Measurements from ENCODE around the gene TBC1D5.

TBC1D5 gene

GRCh38 chr3:17122758-17123157 lies 619.7 kb downstream of the TBC1D5 start:
- Histone ChIP-seq H3K36me3 (ENCODE audit: insufficient read depth, low read length) (no peaks in the 10 kb centered on the region), H3K27ac (no peak overlapping the region), H3K9me3 (ENCODE audit: low read depth, low read length) (no peaks in the 10 kb centered on the region), H3K9ac (ENCODE audit: insufficient read length) (no peak overlapping the region), H3K4me3 (no peak overlapping the region)
- no peak for DNase-seq (ENCODE audit: low read depth, low spot score)
- TF ChIP-seq FOXP2 (optimal IDR thresholded peaks at IDR 0.05; ENCODE audit: control extremely low read depth, extremely low read length, insufficient read depth) (no peak), POLR2AphosphoS5 (IDR thresholded peaks at IDR 0.05; ENCODE audit: borderline replicate concordance, low read depth, low read length) (no peak), EZH2 (IDR thresholded peaks at IDR 0.05) (no peak)

GRCh38 chr3:17121336-17121735 lies 621.1 kb downstream of the TBC1D5 start:
- no peaks in the 10 kb centered on the region for H3K36me3 ChIP-seq (ENCODE audit: insufficient read depth, low read length)
- TF ChIP-seq FOXP2 (optimal IDR thresholded peaks at IDR 0.05; ENCODE audit: control extremely low read depth, extremely low read length, insufficient read depth), result no peak
- TF ChIP-seq EZH2 (IDR thresholded peaks at IDR 0.05), result no peak
- no peak for TF ChIP-seq POLR2AphosphoS5 (IDR thresholded peaks at IDR 0.05; ENCODE audit: borderline replicate concordance, low read depth, low read length)
- no peaks in the 10 kb centered on the region for H3K9me3 ChIP-seq (ENCODE audit: low read depth, low read length)
- H3K27ac ChIP-seq, result no peak overlapping the region
- no peak overlapping the region for H3K9ac ChIP-seq (ENCODE audit: insufficient read length)
- no peak overlapping the region for H3K4me3 ChIP-seq
- DNase-seq (ENCODE audit: low read depth, low spot score), result no peak

- H3K36me3 ChIP-seq (ENCODE audit: insufficient read depth, low read length), result no peaks in the 10 kb centered on the region
- H3K9ac ChIP-seq (ENCODE audit: insufficient read length), result no peak overlapping the region
- no peak overlapping the region for H3K27ac ChIP-seq
- DNase-seq (ENCODE audit: low read depth, low spot score), result no peak
- H3K4me3 ChIP-seq, result no peak overlapping the region
- TF ChIP-seq FOXP2 (optimal IDR thresholded peaks at IDR 0.05; ENCODE audit: control extremely low read depth, extremely low read length, insufficient read depth) (no peak), EZH2 (IDR thresholded peaks at IDR 0.05) (no peak), POLR2AphosphoS5 (IDR thresholded peaks at IDR 0.05; ENCODE audit: borderline replicate concordance, low read depth, low read length) (no peak)
- no peaks in the 10 kb centered on the region for H3K9me3 ChIP-seq (ENCODE audit: low read depth, low read length)
These were observed 622.3 kb downstream of the TBC1D5 start for GRCh38 chr3:17120115-17120514.

DNA sequence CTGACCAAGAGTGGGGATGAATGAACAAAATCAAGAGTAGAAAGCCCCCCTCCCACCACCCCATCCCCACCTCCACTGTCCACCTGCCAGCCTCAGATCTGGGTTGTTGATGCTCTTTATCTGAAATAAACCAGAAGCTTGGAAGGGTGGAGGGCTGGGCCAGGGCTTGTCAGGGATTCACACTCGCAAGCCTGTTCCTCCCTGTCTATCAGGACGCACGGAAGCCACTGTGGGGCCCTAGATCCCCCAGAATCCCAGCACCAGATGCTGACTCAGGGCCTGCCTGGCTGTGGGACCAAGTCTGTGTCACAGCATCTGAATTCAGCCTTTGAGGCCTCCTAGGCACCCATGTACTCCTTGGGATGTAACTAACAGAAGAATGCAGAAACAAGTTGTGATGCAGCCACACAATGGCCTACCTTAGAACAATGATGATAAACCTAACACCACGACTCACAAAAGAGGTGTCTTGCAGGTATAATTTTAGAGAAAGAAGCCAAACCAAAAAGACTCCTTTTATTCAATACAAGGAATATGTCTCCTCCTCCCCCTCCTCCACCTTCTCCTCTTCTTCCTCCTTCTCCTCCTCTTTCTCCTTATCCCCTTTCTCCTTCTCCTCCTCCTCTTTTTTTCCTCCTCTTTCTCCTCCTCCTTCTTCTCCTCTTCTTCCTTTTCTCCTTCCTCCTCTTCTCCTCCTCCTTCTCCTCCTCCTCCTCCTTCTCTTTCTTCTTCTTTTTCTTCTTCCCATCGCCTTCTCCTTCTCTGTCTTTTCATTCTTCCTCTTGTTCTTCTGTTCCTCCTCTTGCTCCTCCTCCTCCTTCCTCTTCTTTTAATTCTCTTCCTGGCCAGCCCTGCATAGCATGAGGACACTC lies 623.0 kb downstream of the TBC1D5 start:
- Histone ChIP-seq H3K27ac (no peak overlapping the region), H3K9ac (ENCODE audit: insufficient read length) (no peak overlapping the region), H3K4me3 (no peak overlapping the region), H3K36me3 (ENCODE audit: insufficient read depth, low read length) (no peaks in the 10 kb centered on the region), H3K9me3 (ENCODE audit: low read depth, low read length) (no peaks in the 10 kb centered on the region)
- no peak for TF ChIP-seq EZH2 (IDR thresholded peaks at IDR 0.05)
- TF ChIP-seq POLR2AphosphoS5 (IDR thresholded peaks at IDR 0.05; ENCODE audit: borderline replicate concordance, low read depth, low read length), result no peak
- no peak for TF ChIP-seq FOXP2 (optimal IDR thresholded peaks at IDR 0.05; ENCODE audit: control extremely low read depth, extremely low read length, insufficient read depth)
- DNase-seq (ENCODE audit: low read depth, low spot score), result no peak

DNA sequence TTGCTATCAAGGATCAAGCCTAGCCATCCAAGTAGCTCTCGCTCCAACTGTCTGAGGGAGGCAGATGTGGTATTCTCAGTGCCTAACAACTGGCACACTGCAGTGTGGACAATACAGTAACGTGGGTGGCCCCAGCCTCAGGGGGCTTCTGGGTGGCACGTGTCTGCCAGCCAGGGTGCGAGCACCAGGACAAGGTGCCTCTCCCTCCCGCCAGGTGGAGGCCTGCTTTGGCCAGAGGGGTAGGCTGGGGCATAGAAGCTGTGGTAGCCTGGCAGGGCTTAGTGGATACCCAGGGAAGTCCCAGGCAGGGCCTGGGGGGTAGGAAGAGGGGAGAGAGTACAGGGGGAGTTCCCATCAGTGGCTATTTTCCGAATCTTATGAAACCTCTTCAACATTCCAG lies 623.7 kb downstream of the TBC1D5 start:
- H3K4me3 ChIP-seq, result no peak overlapping the region
- DNase-seq (ENCODE audit: low read depth, low spot score), result no peak
- H3K27ac ChIP-seq, result no peak overlapping the region
- H3K36me3 ChIP-seq (ENCODE audit: insufficient read depth, low read length), result no peaks in the 10 kb centered on the region
- TF ChIP-seq EZH2 (IDR thresholded peaks at IDR 0.05) (no peak), FOXP2 (optimal IDR thresholded peaks at IDR 0.05; ENCODE audit: control extremely low read depth, extremely low read length, insufficient read depth) (no peak), POLR2AphosphoS5 (IDR thresholded peaks at IDR 0.05; ENCODE audit: borderline replicate concordance, low read depth, low read length) (no peak)
- no peaks in the 10 kb centered on the region for H3K9me3 ChIP-seq (ENCODE audit: low read depth, low read length)
- H3K9ac ChIP-seq (ENCODE audit: insufficient read length), result no peak overlapping the region

DNA sequence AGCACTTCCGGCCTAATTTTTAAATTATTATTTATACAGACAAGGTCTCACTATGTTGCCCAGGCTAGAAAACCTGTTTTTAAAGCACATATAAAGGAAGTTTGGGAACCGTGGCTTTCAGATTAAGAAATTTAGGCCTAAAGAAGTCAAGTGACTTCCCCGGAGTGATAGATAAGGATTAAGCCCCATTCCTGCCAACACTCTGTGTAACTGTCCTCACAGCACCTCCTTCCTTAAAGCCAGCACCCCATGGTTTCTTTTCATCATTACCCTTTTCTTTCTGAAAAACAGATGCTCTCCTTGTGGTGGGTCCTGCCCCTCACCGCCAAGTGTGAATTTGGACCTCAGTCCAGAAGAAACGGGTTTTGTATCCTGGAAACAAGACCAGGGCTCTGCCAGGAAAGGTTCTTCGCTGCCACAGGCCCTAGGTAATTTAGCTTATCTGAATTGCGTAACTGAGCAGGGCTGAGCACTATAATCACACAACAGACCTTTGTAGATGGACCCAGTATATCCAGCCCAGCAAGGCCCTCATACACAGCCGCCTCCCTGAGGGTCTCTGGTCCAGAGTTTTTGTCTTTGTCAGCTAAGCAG lies 626.3 kb downstream of the TBC1D5 start:
- H3K4me3 ChIP-seq, result no peak overlapping the region
- no peaks in the 10 kb centered on the region for H3K36me3 ChIP-seq (ENCODE audit: insufficient read depth, low read length)
- TF ChIP-seq FOXP2 (optimal IDR thresholded peaks at IDR 0.05; ENCODE audit: control extremely low read depth, extremely low read length, insufficient read depth) (no peak), POLR2AphosphoS5 (IDR thresholded peaks at IDR 0.05; ENCODE audit: borderline replicate concordance, low read depth, low read length) (no peak), EZH2 (IDR thresholded peaks at IDR 0.05) (no peak)
- H3K9ac ChIP-seq (ENCODE audit: insufficient read length), result no peak overlapping the region
- no peaks in the 10 kb centered on the region for H3K9me3 ChIP-seq (ENCODE audit: low read depth, low read length)
- no peak for DNase-seq (ENCODE audit: low read depth, low spot score)
- no peak overlapping the region for H3K27ac ChIP-seq

DNA sequence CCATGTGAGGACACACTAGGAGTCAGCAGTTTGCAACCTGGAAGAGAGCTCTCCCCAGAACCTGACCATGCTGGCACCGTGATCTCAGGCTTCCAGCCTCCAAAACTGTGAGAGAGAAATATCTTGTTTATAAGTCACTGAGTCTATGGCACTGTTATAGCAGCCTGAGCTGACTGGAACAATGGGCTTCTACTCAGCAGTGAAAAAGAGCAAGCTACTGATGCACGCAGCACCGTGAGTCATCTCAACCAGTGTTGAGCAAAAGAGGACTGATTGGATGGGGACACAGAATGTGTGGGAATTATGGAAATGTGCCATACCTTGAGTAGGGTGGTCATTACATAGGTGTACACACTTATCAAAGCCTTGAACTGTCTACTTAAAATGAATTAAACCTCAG lies 627.2 kb downstream of the TBC1D5 start:
- H3K27ac ChIP-seq, result no peak overlapping the region
- no peak for DNase-seq (ENCODE audit: low read depth, low spot score)
- H3K36me3 ChIP-seq (ENCODE audit: insufficient read depth, low read length), result no peaks in the 10 kb centered on the region
- no peaks in the 10 kb centered on the region for H3K9me3 ChIP-seq (ENCODE audit: low read depth, low read length)
- TF ChIP-seq EZH2 (IDR thresholded peaks at IDR 0.05) (no peak), FOXP2 (optimal IDR thresholded peaks at IDR 0.05; ENCODE audit: control extremely low read depth, extremely low read length, insufficient read depth) (no peak), POLR2AphosphoS5 (IDR thresholded peaks at IDR 0.05; ENCODE audit: borderline replicate concordance, low read depth, low read length) (no peak)
- H3K9ac ChIP-seq (ENCODE audit: insufficient read length), result no peak overlapping the region
- no peak overlapping the region for H3K4me3 ChIP-seq

DNA sequence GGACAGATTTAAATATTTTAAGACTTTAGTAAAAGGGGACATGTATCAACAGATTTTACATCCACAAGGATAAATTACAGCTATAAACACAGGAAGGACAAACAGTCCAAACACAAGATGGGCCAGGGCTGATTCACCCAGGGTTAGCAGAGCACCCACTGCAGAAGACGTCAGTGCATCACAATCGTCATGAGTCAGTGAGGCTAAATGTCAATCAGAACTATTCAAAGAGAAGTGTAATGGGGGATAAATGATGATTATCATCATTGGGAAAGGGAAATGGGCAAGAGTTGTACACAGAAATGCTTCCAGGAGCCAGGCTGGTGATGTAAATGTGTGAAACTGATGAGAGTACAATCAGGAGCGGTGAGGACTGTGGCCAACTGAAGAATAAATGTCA lies 630.8 kb downstream of the TBC1D5 start:
- no peak for DNase-seq (ENCODE audit: low read depth, low spot score)
- no peaks in the 10 kb centered on the region for H3K9me3 ChIP-seq (ENCODE audit: low read depth, low read length)
- no peak overlapping the region for H3K4me3 ChIP-seq
- H3K36me3 ChIP-seq (ENCODE audit: insufficient read depth, low read length), result no peaks in the 10 kb centered on the region
- no peak for TF ChIP-seq POLR2AphosphoS5 (IDR thresholded peaks at IDR 0.05; ENCODE audit: borderline replicate concordance, low read depth, low read length)
- no peak for TF ChIP-seq EZH2 (IDR thresholded peaks at IDR 0.05)
- no peak for TF ChIP-seq FOXP2 (optimal IDR thresholded peaks at IDR 0.05; ENCODE audit: control extremely low read depth, extremely low read length, insufficient read depth)
- no peak overlapping the region for H3K27ac ChIP-seq
- H3K9ac ChIP-seq (ENCODE audit: insufficient read length), result no peak overlapping the region
